ENCODE data around the gene VN1R2. TPM values are rescaled to one million over a fixed set of nuclear protein-coding genes. Genes with fewer than 3 reads are reported as not detected.
A peak's percentile ranks its signal among the peaks of the same experiment; 100 is the strongest.
"Not testable (repeated sequence)": the region's sequence is repeated elsewhere in the genome, so short reads cannot be mapped to it uniquely, and the experiment has no call there.

VN1R2 gene
- total RNA-seq, 1 donor from 2014 or later: not detected

- peaks cover 37% of the 10 kb centered on the region for H3K9me3 Mint-ChIP-seq
- no peak for TF ChIP-seq CTCF (conservative IDR thresholded peaks at IDR 0.05)
- no peaks in the 10 kb centered on the region for H3K4me1 Mint-ChIP-seq
- H3K36me3 Mint-ChIP-seq (ENCODE audit: low read depth): peaks cover 80% of the 10 kb centered on the region
- DNase-seq (ENCODE audit: low read depth, low spot score): no peak
- no peaks in the 10 kb centered on the region for H3K27me3 Mint-ChIP-seq (ENCODE audit: low read depth)
- H3K27ac Mint-ChIP-seq (ENCODE audit: unreplicated experiment): no peak overlapping the region
- H3K4me3 Mint-ChIP-seq: no peak overlapping the region
Measured at GRCh38 chr19:53246498-53246897, 11.6 kb upstream of the VN1R2 start.

GRCh38 chr19:53254411-53255341, 3.4 kb upstream of the VN1R2 start, which contains the start of gene ZNF677:
TSS of gene ZNF677 (minus strand) at chr19:53254873. CDS start at chr19:53251550, 3,323 bp downstream.
- TF ChIP-seq CTCF (conservative IDR thresholded peaks at IDR 0.05): no peak
- peak within 1 kb of the TSS; percentile 96 for H3K4me3 Mint-ChIP-seq
- peaks cover 46% of the 10 kb centered on the region for H3K36me3 Mint-ChIP-seq (ENCODE audit: low read depth)
- peaks cover 28% of the 10 kb centered on the region for H3K9me3 Mint-ChIP-seq
- peak; percentile 62 for DNase-seq (ENCODE audit: low read depth, low spot score)
- H3K4me1 Mint-ChIP-seq: peaks cover 10% of the 10 kb centered on the region
- H3K27me3 Mint-ChIP-seq (ENCODE audit: low read depth): peaks cover 7% of the 10 kb centered on the region
- H3K27ac Mint-ChIP-seq (ENCODE audit: unreplicated experiment): peak within 1 kb of the TSS; percentile 79

- not testable (repeated sequence) for H3K4me1 Mint-ChIP-seq; DNase-seq (ENCODE audit: low read depth, low spot score); H3K4me3 Mint-ChIP-seq; H3K27me3 Mint-ChIP-seq (ENCODE audit: low read depth); H3K27ac Mint-ChIP-seq (ENCODE audit: unreplicated experiment)
- H3K9me3 Mint-ChIP-seq: peaks cover 36% of the 10 kb centered on the region
- H3K36me3 Mint-ChIP-seq (ENCODE audit: low read depth): peaks cover 10% of the 10 kb centered on the region
Measured at GRCh38 chr19:53267623-53268022, 9.5 kb downstream of the VN1R2 start, which contains the start of gene VN1R4. TSS of gene VN1R4 (minus strand) at chr19:53267723. CDS start at chr19:53267665, 58 bp downstream.

GRCh38 chr19:53269861-53270260, 11.8 kb downstream of the VN1R2 start:
- H3K4me1 Mint-ChIP-seq; DNase-seq (ENCODE audit: low read depth, low spot score); H3K27ac Mint-ChIP-seq (ENCODE audit: unreplicated experiment); H3K27me3 Mint-ChIP-seq (ENCODE audit: low read depth); H3K4me3 Mint-ChIP-seq: not testable (repeated sequence)
- peaks cover 36% of the 10 kb centered on the region for H3K9me3 Mint-ChIP-seq
- peaks cover 14% of the 10 kb centered on the region for H3K36me3 Mint-ChIP-seq (ENCODE audit: low read depth)

- peaks cover 14% of the 10 kb centered on the region for H3K36me3 Mint-ChIP-seq (ENCODE audit: low read depth)
- H3K4me1 Mint-ChIP-seq: no peaks in the 10 kb centered on the region
- H3K27ac Mint-ChIP-seq (ENCODE audit: unreplicated experiment): no peak overlapping the region
- no peak for DNase-seq (ENCODE audit: low read depth, low spot score)
- peaks cover 31% of the 10 kb centered on the region for H3K9me3 Mint-ChIP-seq
- TF ChIP-seq CTCF (conservative IDR thresholded peaks at IDR 0.05): no peak
- H3K27me3 Mint-ChIP-seq (ENCODE audit: low read depth): peaks cover 5% of the 10 kb centered on the region
- H3K4me3 Mint-ChIP-seq: no peak overlapping the region
Measured at GRCh38 chr19:53272044-53272443, 14.0 kb downstream of the VN1R2 start.

- Mint-ChIP-seq H3K36me3 (ENCODE audit: low read depth) (peaks cover 10% of the 10 kb centered on the region), H3K4me3 (no peak overlapping the region), H3K4me1 (no peaks in the 10 kb centered on the region), H3K27me3 (ENCODE audit: low read depth) (peaks cover 9% of the 10 kb centered on the region), H3K27ac (ENCODE audit: unreplicated experiment) (no peak overlapping the region), H3K9me3 (peaks cover 28% of the 10 kb centered on the region)
- DNase-seq (ENCODE audit: low read depth, low spot score): no peak
- no peak for TF ChIP-seq CTCF (conservative IDR thresholded peaks at IDR 0.05)
Measured at GRCh38 chr19:53275480-53275879, 17.4 kb downstream of the VN1R2 start.

GRCh38 chr19:53281947-53282346, 23.9 kb downstream of the VN1R2 start:
- not testable (repeated sequence) for H3K36me3 Mint-ChIP-seq (ENCODE audit: low read depth); H3K27me3 Mint-ChIP-seq (ENCODE audit: low read depth); H3K27ac Mint-ChIP-seq (ENCODE audit: unreplicated experiment); H3K4me3 Mint-ChIP-seq; H3K9me3 Mint-ChIP-seq; H3K4me1 Mint-ChIP-seq; DNase-seq (ENCODE audit: low read depth, low spot score)
